G401 (cell line): ENCODE results near the gene LRRC8E. TPM values are rescaled to one million over a fixed set of nuclear protein-coding genes. Genes with fewer than 3 reads are reported as not detected.

Experiments
- DNase-seq: peaks from one replicate; pipeline ENCODE4 v3.0.0-alpha.2; 2015; ENCODE audit warnings: low spot score
- in situ Hi-C: cut with HindIII; loops from 2 replicates; pipeline ENCODE4 v1.10.0; 2016; ENCODE audit warnings: low sequenced_read_pairs, mixed read lengths
- total RNA-seq: library from RNA; depleted of rRNA; stranded (reverse); fragments of >200 nt; shearing (Covaris generic); gene quantifications from 2 replicates; pipeline ENCODE4 v1.2.3, GENCODE V29; 2014

The LRRC8E gene
- total RNA-seq, 1 experiment from 2014 or later, result not detected

DNA sequence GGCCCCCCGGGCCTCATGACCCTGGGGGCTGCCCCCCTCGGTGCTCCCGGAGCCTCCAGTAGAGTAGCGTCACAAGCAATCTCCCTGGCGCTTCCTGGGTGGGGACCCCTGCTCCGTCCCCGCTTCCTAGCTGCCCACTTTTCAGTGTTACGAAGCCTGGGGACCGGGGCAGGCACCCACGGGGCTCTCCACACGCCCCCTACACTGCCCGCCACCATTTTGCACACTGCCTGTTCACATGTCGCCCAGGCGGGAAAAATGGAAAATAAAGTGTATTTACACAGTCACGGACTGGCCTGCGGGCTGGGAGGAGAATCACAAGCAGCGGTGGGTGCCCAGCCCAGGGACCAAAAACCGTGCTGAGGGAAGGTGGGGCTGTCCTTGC is 23.6 kb upstream of the LRRC8E start:
- no peak for DNase-seq

DNA sequence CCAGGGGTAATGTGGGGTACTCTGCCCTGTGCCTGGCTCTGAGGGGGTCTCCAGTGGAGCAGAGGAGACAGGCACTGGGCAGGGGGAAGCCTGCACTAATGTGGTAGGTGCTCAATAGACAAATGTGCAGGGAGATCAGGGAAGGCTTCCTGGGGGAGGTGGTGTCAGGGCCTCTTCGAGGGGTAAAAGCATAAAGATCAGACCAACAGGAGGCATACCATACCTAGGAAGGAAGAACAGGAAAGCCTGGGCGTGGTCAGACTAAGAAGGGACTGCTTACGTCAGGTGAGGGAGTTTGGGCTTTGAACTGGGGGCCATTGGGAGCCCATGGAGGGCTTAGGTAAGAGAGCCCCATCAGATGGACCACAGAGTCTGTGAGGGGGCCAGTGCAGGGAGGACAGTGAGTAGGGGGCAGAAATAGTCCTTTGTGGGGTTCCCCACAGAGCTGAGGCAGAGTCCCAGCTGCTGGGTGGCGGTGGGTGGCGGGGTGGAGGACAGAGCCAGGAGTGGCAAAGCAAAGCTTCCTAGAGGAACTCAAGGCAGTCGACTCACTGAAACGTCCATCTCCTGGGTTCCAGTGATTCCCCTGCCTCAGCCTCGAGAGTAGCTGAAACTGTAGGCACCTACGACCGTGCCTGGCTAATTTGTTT is 22.9 kb upstream of the LRRC8E start:
- no peak for DNase-seq
- in situ Hi-C loops, result no loop called here

More for the DNA sequence above, 23.6 kb upstream of the LRRC8E start:
- in situ Hi-C loops, result no loop called here

DNA sequence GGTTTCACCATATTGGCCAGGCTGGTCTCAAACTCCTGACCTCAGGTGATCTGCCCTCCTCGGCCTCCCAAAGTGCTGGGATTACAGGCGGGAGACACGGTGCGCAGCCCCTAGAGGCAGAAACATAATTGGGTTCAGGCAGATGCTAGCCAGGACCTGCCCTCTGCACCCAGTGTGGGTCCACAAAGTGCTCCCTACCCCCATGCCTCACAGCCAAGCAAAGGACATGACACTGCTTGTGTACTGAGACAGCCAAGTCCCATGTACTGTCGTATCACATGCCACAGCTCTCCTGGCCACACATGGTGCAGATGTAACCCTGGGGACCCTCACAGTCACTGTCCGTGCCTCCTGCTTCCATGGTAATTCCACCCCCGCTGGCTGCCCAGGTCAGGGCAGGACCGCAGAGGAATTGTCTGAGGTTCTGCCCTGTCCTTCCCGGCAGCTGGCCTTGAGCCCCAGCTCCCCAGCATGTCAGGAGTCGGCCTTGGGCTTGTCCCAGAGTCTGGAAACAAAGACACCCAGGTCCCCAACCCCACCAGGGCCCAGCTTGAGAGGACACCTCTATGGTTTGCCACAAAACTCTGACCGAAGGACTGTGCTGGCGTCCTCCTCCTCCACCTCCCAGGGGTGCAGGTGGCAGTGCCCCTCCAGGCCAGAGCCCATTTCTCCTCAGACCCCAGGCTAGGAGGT is 21.8 kb upstream of the LRRC8E start:
- DNase-seq, result no peak
- in situ Hi-C loops, result no loop called here

DNA sequence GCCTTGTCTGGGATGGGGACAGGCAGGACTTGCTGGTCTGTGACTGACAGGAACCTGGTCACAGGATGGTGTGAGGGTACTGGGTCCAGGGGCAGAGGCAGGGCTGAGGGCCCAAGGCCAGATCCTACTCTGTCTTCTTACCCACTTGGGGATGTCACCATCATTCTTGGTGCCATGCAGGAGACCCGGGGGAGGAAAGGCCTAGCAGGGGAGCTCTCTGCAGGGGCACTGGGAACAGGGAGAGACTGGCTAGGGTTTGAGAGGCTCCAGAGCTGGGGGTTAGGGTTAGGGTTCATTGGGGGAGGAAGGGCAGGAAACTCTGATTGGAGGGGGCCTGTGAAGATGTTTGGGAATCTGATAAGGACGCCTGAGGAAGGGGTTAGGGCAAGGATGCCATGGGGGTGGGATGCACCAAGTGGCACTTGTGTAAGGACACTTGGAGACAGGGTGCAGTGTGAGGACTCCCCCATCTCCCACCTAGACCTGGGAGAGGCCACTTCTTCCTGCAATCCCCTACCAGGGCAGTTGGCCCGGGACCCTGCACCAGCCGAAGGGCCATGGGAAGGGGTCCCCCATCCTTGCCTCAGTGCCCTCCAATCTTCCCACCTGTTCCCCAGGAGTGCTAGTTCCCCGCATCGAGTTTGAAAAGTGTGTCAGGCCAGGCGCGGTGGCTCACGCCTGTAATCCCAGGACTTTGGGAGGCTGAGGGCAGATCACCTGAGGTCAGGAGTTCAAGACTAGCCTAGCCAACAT is 21.0 kb upstream of the LRRC8E start:
- in situ Hi-C loops, result no loop called here
- DNase-seq, result no peak

DNA sequence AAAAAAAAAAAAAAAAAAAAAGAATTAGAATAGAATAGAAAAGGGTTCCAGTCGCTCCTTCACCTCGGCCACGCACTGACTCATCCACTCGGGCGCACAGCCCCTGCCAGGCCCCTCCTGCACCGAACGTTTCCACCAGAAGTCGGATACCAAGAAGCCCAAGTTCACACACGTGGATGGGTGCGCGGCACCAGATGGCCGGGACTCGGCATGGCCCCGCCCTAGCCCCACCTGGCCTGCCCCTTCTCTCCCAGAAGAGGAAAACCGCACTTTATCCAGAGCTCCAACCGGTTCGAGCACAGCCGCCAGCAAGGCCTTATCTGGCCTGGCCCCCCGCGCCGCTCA is 20.0 kb upstream of the LRRC8E start:
- peak; percentile 43 for DNase-seq
- in situ Hi-C loops, result no loop called here

DNA sequence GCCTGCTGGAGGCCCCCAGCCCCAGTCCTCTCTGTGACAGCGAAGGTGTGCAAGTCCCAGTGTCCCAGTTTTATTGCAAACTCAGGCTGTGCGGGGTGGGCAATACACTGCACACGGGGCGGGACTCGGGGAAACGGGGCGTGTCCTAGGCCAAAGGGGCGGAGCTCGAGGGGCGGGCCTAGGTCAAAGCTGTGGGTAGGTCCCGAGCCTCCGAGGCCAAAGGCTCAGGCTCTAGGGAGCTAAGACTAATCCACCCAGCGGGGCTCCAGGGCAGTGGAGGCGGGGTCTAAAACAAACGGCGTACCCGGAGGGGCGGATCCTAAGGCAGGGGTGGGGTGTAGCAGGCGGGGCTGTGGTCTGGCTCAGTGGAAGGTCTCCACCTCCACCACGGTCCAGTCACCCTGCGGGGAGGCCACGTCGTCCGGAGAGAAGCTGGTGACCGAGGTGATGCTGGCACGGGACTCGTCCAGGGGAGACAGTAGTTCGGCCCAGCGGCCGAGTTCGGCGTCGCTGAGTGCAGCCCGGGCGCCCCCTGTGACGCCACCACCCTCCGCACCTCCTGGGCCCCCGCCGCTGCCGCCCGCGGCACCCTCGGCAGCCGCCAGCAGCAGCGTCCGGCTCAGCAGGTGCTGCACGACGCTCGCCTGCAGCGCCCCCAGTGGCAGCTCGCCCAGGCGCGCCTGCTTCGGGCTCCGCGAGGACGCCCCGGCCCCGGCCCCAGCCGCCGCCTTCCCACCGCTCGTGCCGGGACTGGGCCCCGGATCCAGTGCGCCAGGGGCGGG is 19.4 kb upstream of the LRRC8E start:
- DNase-seq, result peak; percentile 64
- in situ Hi-C loops, result no loop called here

DNA sequence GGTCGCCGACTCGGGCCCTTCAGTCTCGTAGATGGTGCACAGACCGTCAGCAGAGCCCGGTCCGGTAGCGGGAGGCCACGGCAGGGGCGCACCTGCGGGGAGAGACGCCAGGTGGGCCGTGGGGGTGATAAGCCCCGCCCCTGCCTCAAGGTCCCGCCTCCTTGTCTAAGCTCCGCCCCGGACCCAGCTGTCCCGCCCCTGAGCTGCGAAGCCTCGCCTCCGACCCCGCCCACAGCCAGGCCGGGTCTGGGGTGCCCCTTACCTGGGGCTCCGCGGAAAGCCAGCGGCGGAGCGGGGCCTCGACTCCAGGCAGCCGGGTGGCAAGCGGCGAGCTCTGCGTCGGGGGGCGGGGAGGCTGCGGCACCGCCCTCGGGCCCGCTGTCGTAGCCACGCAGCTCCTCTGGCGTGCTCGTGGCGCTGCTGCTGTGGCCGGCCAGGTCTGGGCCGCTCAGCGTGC is 18.8 kb upstream of the LRRC8E start:
- peak; percentile 37 for DNase-seq
- in situ Hi-C loops, result no loop called here

DNA sequence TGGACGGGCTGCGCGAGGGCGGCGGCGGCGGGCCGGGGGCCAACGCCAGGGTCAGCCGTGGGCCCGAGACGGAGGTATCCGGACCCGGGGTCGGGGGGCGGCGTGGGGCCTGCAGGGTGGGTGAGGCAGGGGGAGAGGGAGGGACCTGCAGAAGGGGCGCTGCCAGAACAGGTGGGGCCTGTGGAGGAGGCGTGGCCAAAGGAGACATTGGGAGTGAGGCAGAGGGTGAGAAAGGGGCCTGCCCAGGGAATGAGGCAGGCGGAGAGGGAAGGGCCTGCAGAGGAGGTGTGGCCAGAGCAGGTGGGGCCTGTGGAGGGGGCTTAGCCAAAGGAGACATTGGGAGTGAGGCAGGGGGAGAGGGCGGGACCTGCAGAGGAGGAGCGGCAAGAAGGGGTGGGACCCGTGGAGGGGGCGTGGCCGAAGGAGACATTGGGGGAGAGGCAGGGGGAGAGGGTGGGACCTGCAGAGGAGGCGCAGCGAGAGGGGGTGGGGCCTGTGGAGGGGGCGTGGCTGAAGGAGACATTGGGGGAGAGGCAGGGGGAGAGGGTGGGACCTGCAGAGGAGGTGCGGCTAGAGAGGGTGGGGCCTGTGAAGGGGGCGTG is 18.3 kb upstream of the LRRC8E start:
- in situ Hi-C loops, result no loop called here
- peak; percentile 67 for DNase-seq

DNA sequence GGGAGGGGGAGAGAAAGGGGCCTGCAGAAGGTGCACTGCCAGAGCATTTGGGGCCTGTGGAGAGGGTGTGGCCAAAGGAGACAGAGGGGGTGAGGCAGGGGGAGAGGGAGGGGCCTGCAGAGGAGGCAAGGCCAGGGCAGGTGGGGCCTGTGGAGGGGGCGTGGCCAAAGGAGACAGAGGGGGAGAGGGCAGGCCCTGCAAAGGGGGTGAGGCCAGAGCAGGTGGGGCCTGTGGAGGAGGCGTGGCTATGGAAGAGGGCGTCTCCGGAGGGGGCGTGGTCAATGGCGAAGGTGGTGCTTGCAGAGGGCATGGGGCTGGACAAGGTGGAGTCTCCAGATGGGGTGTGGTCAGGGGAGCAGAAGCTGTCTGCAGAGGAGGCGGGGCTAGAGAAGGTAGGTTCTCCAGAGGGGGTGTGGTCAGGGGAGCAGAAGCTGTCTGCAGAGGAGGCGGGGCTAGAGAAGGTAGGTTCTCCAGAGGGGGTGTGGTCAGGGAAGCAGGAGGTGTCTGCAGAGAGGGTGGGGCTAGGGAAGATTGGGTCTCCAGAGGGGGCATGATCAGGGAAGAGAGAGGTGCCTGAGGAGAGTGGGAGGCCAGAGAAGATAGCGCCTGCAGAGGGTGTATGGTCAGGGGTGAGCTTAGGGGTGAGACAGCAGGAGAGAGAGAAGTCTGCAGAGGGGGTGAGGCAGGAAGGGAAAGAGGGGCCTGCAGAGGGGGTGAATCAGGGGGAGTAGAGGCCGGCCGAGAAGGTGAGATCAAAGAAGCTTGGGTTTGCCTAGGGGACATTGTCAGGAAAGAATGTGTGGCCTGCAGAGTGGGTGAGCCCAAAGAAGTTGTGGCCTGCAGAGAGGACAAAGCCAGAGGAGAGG is 17.5 kb upstream of the LRRC8E start:
- peak; percentile 71 for DNase-seq
- in situ Hi-C loops, result no loop called here

DNA sequence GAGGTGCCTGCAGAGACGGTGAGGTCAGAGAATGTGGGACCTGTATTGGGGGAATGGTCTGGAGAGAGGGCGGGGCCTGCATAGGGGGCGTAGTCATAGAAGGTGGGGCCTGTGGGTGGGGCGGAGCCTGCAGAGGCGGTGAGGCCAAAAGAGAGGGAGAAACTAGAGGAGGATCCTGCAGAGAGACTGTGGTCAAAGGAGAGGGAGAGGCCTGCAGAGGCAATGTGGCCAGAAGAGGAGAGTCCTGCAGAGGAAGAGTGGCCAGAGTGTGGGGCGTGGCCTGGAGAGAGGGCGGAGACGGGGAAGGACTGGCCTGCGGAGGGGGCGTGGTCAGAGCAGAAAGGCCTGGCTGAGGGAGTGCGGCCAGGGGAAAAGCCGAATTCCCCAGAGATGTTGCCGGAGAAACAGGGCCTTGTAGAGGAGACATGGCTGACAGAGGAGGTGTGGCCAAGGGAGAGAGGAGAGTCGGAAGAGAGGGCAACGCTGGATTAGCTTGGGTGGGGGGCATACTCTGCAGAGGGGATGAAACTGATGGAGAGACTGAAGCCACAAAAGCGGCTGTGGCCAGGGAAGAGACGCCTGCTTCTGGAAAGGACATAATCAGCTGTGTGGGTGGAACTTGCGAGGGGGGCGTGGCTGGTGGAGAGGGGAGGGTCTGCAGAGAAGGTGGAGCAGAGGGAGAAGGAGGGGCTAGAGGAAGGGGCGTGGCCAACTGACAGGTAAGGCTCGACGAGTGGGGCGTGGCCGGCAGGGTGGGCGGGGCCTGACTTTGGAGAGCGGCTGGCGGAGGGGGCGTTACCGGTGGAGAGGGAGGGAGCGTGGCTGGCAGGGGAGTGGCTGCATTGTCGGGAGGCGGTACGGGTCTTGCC is 16.6 kb upstream of the LRRC8E start:
- in situ Hi-C loops, result no loop called here
- DNase-seq, result peak; percentile 80

DNA sequence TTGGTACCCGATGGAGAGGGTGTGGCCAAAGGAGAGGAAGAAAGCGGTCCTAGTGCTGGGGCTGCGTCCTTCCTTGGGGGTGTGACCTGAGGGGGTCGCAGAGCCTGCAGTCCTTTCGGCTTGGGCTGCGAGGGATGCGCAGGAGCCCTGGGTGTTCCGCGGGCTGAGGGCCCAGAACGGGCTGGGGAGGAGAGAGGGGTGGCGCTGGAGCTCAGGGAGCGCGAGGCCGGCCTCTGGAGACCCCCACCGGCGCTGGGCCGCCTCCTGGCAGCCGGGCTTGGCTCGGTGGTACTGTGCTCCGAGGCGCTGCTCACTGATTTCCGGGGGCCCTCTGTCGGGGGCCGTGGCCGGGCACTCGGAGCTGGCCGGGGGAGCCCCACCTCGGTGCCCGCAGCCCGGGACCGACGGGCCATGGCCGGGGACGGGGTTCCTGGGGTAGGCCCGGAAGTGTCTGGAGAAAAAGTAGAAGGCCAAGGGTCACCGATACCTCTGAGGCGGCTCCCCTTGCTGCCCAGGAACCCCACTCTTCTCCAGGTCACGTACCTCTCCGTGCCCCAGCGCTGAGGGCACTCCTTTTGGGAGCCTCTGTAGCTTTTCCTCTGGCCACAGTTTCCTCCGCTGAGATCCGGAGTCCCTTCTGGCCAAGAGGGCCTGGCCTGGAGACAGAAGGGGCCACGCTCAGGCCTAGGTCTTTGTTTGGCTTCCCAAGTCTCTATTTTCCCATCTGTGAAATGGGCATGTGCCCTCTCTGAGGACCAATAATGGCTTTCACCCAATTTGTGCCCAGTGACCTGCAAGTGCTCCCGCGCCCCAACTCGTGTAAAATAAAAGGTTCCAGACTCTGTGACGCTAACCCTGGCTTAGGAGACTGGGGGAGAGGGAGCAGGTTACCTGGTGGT is 15.8 kb upstream of the LRRC8E start:
- DNase-seq, result no peak
- in situ Hi-C loops, result no loop called here

DNA sequence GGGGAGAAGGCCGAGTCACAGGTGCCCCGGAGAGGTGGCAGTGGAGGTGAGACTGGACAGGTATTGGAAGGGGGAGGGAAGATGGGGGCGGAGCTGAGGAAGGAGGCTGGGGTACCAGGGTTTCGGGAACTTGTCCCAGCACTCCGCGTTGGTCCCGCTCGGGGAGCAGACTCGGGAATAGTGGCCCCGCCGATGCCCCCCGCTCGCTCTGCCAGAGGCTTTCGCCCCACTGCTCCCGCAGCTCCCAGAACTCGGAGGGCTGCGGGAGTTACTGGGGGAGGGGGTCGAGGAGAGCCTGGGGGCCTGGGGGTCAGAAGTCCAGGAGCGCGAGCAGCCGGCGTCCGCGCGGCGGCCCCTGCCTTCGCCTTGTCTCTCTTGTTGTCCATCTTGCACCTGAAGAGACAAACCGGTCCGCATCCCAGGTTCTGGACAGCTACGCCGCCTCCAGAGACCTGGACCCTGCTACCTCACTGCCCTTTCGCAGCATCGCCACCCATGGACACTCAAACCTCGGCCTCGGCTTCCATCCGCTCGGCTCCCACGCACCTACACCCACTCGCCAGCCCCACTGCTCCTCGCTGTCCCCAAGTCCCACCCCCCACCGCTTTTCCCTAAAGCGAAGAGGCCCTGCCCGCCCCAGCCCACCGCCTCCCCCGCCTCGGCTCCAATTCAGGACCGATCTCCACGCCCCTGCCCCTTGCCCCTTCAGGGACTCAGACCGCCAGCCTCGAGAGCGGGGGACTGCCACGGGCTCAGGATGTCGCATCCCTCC is 14.8 kb upstream of the LRRC8E start:
- in situ Hi-C loops, result no loop called here
- DNase-seq, result peak; percentile 38

DNA sequence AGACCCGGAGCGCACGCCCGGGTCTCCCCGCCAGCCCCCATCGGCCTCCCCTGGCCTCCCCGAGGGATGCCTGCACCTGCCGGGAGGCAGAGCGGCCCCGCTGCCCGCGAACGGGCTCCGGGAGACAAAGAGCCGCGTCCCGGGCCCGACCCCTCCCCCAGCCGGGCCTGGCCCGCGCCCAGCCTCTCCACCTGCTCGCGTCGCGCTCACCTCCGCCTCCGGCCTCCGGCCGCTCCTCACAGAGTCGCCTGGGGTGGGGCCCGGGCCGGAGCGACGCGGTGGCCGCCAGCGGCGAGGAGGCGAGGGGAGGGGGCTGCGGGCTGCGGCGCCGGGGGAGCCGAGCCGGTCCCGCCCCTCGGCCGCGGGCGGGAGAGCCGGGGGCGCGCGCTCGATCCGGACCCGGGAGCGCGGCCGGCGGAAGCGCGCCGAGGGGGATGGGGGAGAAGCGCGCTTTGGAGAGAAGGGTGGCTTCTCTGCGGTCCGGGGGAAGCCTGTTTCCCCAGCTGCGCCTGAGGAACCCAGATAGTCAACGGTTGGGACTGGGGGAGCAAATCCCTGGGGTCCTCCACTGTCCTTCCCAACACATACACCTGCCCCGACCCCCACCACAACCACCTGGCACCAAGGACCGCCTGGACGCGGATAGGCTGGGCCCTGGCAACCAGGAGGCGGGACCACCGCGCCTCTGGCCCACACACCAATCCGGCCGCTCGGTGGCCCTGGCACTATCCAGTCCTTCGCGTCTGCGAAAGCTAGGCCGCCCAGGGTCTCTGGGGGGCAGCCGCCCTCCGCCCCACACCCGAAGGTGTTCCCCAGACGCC is 14.0 kb upstream of the LRRC8E start, which contains the start of gene PRR36:
Gene PRR36 (minus strand): TSS at position 315 of the 821 bp plus-strand sequence. CDS start 701 bp downstream, outside the sequence.
- peak; percentile 92 for DNase-seq
- in situ Hi-C loops, result no loop called here

DNA sequence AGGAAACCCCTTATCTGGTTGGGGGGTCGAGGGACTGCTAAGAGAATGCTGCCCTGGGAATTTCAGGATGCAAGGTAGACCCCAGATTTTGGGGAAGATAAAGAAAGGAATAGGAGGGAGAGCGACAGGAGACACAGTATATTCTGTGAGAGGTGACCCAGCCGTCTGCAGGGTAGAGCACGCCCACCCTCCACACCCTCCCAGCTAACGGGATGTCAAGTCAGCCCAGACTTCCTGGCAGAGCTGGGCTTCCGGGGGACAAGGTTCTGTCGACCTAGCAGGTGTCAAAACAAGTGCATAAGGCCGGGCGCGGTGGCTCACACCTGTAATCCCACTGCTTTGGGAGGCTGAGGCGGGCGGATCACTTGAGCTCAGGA is 13.4 kb upstream of the LRRC8E start:
- in situ Hi-C loops, result no loop called here
- DNase-seq, result no peak

DNA sequence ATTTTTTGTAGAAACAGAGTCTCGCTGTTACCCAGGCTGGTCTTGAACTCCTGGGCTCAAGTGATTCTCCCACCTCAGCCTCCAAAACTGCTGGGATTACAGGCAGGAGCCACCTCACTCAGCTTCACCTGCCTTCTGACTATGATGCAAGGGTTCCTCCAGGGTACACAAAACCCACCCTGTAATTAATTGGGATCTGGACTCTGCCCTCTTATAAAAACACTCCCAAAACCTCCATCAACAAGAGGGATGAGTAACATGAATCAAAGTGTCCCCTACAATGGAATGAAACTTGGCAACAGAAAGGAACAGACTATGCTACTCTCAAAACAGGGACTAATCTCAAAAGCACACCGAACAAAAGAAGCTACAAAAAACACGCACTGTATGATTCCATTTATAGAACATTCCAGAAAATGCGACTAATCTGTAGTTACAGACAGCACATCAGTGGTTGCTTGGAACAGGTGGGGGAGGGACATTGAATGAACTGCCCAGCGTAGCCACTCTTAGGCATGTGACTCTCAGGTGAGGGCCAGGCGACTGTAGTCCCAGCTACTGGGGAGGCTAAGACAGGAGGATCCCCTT is 11.0 kb upstream of the LRRC8E start:
- in situ Hi-C loops, result no loop called here
- no peak for DNase-seq
